Retinal pigment epithelial cell (primary cell): ENCODE results near the gene C4orf17.

Experiments
- DNase-seq: peaks from one replicate; pipeline ENCODE4 v3.0.0-alpha.2; 2010; ENCODE audit warnings: low read depth
- H3K4me3 ChIP-seq: 2 replicates; pipeline ENCODE4 v1.5.1; 2011; ENCODE audit warnings: mild to moderate bottlenecking, low read length, control low read depth, moderate library complexity
- CTCF ChIP-seq: conservative IDR thresholded peaks from 2 replicates; pipeline ENCODE4 v1.5.1; 2011; ENCODE audit warnings: low read depth, low read length, control low read depth, inconsistent platforms

Gene C4orf17

GRCh38 chr4:99586322-99586721 is 75.5 kb downstream of the C4orf17 start:
- no peak for DNase-seq
- TF ChIP-seq CTCF: no peak

GRCh38 chr4:99586797-99587196 is 76.0 kb downstream of the C4orf17 start:
- TF ChIP-seq CTCF: no peak
- no peak overlapping the region for H3K4me3 ChIP-seq
- no peak for DNase-seq

More at GRCh38 chr4:99586322-99586721, 75.5 kb downstream of the C4orf17 start:
- H3K4me3 ChIP-seq: no peak overlapping the region

- no peak overlapping the region for H3K4me3 ChIP-seq
- no peak for TF ChIP-seq CTCF
- no peak for DNase-seq
Observed at GRCh38 chr4:99587309-99587708, 76.5 kb downstream of the C4orf17 start.

GRCh38 chr4:99587803-99588202 is 77.0 kb downstream of the C4orf17 start:
- H3K4me3 ChIP-seq: no peak overlapping the region
- no peak for DNase-seq
- no peak for TF ChIP-seq CTCF

GRCh38 chr4:99591757-99592156 is 80.9 kb downstream of the C4orf17 start:
- no peak overlapping the region for H3K4me3 ChIP-seq
- no peak for TF ChIP-seq CTCF
- no peak for DNase-seq
